OCI-M2 (cell line): ENCODE data around the gene HNF1B.

Experiments
- DNase-seq: peaks from one replicate; lab custom pipeline; 2025; ENCODE audit not compliant: unreplicated experiment; lab: John Stamatoyannopoulos, UW

The HNF1B gene

DNA sequence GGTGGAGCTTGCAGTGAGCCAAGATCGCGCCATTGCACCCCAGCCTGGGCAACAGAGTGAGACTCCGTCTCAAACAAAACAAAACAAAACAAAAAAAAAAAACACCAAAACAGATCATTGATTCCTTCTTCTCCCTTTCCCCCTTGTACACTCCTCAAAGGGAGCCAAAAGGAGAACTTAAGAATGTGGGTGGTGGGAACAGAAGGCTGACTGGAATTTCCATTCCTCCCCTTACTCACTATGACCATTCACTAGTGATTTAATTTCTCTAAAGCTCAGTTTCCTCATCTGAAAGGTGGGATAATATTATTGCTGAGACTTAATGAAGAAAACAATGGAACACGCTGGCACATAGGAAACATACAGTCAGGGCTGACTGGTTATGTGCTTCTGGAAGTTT, 17.1 kb upstream of the HNF1B start:
- DNase-seq: no peak

DNA sequence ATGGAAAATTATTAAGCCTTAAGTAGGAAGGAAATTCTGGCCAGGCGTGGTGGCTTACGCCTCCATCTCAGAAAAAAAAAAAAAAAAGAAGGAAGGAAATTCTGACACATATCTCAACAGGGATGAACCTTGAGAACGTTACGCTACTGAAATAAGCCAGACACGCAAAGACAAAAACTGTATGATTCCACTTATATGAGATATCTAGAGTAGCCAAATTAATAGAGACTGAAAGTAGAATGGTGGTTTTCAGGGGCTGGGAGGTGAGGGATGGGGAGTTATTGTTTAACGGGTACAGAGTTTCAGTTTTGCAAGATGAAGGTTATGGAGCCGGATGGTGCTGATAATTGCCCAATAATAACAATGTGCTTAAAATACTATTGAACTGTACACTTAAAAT, 16.2 kb upstream of the HNF1B start:
- DNase-seq: no peak

DNA sequence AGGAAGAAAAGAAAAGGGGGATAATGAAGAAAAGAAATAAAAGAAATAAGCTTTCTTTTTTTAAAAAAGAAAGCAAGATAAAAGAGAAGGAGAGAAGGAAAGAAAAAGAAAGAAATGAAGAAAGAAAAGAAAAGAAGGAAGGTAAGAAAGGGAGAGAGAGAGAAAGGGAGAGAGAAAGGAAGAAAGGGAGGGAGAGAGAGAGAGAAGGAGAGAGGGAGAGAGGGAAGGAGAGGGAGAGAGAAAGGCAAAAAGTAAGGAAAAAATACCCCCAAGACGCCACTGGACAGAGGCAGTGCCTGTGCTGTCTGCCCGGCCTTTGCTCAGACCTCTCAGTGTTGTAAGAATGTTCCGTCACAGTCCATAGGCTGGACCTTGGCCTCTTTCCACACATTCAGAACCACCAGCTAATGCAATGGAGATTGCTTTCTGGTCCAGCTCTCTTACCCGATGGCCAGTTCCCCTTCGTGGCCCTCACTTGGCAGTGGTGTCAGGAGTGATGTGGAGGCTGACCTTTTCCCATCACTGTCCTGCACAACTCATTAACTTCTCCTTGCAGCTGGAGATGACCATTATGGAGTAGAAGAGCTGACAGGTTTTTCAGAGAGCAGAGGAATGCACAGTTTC, 14.3 kb upstream of the HNF1B start:
- DNase-seq: no peak

DNA sequence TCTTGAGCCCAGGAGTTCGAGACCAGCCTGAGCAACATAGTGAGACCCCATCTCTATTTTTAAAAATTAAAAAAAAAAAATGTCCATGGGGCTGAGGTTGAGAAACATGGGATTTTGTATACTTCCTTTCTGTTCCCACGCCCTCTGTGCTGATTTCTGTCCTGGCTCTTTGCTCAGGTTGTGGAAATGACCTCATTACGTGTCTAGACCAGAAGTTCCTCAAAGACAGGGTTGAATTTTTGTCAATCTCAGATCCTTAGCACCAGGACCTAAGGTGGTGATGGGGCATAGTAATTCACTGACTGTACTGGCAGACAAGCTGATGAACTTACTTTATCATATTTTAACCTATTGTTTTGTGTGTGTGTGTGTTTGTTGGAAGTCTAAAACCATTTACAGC, 11.2 kb upstream of the HNF1B start:
- DNase-seq: no peak

DNA sequence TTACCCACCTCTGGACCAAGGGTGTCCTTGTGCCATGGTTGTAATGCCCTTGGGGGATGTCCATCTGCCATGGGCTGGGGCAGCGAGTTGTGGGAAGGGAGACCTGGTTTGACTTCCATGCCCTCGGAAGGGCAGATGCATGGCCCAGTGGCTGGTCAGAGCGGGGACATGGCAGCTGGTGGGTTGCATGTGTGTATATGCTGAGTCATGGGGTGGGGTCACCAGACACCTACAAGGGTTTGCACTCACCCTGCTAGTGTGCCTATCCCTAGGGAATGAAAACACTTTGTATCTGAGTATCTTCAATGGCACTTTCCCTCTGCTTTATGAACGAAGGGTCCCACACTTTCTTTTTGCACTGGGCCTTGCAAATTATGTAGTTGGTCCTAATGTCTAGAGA, 10.6 kb upstream of the HNF1B start:
- DNase-seq: no peak

DNA sequence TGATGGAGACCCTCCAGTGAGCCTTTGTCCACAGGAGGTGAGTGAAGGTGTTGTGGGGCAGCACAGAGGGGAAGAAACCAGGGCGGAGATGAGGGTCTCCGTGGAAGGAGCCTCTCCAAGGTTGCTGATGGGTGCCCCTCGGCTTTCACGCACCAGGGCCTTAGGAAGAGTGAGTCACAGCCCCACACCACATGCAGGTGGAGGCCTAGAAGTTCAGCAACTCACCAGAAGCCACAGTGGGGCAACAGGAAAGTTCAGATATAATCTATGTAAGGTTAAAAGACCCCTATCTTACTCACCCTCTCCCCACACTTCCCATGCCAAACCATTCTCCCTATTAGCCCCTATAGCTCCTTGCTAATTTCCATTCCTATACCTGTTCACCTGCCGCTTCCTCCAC, 9.5 kb upstream of the HNF1B start:
- DNase-seq: no peak

DNA sequence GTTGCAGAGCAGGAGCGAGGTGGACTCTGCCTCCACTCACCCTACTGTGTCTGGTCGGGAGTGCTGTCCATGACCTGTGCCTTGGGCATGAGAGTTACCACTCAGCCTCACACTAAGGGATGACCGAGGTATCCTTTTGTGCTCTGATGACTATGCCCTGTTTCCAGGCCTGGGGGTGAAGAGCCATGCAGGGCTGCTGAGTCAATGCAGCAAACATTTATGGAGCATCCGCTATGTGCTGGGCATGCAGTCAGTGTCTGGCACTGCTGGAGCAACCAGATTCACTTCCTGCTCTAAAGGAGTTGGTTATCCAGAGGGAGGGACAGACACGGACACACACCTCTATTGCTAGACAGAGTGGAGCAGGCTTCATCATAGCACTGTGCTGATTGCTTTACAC, 7.6 kb upstream of the HNF1B start:
- no peak for DNase-seq

DNA sequence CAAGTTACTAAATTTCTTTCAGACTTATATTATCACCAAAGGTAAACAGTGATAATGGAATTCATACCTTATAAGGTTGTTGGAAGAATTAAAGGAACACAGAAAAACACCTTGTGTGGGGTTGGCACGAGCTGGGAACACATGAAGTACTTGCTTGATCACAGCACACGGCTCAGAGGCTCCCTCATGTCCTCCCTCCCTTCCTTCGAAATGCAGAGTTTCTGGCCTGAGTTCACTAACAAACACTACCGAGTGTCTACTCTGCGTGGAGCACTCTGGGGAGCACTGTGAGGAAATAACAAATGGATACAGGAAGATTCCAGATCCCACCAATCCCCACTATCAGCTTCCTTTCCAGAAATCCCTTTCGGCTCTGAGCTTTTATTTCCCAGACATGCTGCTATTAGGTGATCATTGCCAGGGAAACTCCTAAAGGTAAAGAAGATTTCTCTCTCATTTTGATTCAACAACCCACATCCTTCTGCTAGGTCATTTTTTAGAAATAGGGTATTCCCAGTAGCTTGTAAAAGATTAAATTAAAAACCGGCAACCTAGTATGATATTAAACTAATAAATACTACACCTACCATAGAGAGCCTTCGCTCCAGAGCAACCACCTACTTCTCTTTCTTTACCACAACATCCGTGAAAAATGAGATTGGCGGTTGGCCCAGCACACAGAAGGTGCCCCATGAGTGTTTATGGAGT, 6.1 kb upstream of the HNF1B start:
- DNase-seq: no peak

DNA sequence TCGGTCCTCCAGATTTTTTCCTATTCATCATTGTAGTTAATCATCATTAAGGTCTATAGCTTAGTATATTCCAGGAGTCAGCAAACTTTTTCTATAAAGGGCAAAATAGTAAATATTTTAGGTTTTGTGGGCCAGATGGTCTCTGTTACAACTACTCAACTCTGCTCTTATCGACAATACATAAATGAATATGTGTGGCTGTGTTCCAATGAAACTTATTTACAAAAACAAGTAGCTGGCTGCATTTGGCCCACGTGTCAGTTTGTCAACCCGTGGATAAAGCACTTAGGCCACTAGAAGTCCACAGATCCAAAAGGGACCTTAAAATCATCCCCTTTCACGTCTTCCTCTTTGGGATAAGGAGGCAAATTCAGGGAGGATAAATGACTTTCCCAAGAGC, 5.4 kb upstream of the HNF1B start:
- no peak for DNase-seq

DNA sequence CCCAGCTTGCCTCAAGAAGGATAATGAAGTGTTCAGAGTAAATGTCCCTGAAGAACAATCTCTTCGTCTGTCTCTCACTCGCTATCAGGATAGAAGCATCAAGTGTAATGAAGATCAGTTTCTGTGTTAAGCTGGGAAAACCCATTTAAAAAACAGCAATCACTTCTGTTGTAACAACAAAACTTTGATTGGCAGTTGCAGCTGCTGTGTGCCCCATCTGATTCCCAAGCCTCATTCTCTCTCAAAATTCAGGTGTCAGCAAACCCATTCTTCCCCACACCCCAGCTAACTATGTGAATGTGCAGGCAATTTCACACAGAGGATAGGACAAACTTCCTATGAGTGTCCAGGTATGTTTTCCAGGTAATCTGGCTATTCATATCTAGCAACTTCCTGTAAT, 2.4 kb upstream of the HNF1B start:
- no peak for DNase-seq

DNA sequence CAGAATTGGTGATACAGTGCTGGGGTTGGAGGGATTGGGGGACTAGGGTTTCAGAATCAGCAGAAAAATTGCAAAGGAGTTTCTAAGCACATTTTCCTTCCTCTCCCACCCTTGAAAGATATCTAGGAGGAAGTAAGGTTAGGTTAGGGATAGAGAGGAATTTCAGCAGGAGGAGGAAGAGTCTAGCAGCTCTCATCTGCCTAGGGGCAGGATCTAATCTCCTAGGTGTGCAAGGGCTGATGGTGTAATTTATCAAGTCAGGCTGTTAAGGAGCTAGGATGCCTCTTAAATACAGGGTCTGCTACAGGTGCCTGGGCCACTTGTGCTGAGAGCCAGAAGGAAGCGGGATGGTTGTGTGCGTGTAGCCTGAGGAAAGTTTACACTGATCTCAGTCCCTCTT, 1.8 kb upstream of the HNF1B start:
- no peak for DNase-seq

DNA sequence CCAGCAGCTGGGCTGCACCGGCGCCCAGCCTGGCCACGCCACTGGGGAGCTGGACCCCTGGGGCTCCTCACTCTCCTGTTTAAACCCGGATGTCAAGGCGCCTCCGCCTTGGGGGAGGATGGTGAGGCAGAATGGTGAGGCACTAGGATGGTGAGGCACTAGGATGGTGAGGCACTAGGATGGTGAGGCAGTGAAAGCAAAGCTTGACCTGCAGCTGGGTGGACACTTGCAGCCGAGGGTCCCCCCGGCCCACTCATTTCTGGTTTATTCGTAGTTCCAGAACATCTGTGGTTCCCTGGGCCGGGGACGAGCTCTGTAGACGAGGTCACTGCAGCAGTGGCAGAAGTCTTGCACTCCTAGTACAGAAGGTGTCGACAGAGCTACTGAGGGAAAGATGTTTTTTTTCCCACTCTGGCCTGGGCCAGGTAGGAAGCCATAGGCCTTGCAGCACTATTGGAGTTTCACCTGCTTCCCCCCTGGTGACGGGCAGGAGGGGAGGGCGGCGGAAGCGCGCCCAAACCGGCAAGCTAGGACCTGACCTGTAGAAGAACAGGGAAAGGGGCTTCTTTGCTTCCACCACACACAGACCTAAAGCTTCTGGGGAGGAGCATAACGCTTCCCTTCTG, 1.1 kb upstream of the HNF1B start:
- DNase-seq: no peak

DNA sequence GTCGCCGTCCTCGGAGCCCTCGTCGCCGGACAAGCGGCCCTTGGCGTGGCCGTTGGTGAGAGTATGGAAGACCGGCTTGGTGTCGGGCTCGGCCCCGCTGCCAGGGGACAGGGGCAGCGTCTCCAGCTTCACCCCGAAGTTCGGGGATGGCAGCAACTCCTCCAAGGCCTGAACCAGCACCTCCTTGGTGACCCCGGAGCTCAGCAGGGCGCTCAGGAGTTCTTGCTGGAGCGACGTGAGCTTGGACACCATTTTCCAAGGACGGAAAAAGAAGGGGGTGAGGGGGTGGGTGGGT, 279 bp downstream of the HNF1B start:
- no peak for DNase-seq

DNA sequence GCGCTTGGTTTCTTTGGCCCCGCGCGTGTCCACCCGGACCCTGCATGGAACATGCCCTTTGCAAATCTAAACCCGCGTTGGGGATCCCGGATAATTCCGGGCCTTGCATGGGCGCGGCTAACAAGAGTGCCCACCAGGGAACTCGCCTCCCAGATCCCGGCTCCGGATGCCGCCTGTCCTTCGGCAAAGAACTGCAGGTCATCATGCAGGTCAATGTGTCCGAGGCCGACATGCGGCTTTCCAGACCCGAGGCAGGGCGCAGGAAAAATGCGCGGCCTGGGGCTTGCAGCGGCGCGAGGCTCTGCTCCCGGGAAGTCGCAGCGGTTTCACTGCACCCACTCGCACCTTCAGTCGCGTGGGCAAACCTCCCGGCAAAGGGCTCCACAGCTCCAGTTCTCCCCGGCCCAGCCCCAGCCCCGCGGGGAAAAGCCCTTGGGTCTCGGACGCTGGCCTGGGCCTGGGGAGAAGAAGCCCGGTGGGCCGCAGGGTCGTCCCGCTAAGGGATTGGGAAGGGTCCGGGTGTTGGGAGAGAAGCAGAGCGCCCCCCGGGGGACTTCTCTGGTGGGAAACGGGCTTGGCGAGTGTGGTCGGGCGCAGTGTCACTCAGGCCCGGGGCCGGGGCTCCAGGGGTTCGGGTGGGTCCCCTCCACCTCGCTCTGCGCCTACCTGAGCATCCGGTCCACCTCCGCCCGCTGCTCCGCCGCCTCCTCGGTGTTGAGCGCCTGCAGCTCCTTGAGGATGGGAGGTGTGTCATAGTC, 805 bp downstream of the HNF1B start:
- no peak for DNase-seq

DNA sequence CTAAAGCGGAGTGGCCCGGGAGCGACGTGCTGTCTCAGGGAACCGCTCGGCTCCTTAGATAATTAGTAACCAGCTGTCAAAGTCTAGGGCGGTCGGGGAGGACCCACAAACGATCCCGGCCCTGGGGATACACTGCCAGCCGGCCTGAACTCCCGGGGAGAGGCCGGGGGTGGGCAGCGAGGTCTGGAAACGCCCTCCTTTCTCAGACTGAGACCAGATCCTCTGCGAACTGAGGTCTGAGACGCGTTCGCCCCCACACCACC, 1.3 kb downstream of the HNF1B start:
- no peak for DNase-seq

DNA sequence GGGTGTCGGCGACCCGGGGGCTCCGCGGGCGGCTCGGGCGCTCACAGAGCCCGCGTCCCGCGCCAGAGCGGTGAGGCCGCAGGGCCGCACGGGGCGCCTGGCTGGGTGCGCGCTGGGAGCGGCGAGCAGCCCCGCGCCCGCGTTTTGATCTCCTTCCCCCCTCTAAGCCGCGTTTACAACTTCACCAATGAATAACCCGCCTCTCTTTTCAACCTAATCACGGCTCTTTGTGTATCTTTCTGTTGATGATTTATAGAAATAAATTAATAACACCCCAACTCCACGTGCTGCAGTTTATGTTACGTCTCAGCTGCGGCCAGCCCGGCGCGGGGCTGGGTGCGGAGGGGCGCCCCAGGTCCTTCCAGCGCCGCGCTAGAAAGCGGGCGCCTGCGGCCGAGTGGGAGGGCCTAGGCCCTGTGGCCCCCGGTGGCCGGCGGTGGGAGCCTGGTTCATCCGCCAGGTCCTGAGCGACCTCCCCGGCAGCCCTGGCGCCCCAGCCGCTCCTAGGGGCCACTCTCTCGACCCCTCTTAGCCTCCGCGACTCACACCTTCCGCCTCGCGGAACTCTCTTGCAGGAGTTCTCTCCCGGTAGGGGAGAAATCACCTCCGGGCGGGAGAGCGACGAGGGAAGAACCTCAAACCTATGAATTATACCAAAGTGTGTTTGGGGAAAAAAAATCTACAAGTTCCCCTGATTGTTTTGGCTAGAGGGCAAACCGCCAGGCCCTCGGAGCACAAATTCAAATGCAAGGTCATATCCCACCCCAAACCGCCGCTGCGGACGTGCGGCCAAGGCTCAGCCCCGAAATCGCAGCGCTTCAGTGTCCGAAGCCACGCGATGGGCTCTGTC, 1.9 kb downstream of the HNF1B start:
- no peak for DNase-seq

DNA sequence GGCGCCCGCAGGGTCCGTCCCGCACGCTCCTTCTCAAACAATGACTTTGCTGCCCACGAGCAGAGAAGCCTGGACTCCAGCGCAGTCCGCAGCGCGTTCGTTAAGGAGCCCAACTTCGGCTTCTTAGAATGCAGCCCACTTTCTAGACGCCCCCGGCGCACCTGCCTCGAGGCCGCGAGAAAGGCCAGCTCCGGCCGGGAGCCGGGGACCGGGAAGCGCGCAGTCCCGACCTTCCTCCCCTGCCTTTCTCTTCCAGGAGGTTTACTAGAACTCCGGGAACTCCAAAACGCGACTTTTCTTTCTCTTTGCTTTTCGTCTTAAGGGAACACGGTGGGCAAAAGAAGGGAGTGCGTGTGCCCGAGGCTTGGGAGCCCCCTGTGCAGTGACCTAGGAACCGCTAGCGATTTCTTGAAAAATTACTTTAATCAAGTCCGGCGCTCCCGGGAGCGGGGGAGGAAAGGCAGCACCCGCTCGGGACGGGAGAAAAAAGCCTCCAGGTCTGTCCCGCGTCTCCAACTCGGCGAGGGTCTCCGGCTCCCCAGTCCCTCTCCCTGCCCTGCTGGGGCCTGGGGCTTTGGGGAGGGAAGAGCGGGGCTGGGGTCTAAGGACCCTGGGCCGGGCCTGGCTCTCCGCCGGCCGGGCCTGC, 2.6 kb downstream of the HNF1B start:
- no peak for DNase-seq

DNA sequence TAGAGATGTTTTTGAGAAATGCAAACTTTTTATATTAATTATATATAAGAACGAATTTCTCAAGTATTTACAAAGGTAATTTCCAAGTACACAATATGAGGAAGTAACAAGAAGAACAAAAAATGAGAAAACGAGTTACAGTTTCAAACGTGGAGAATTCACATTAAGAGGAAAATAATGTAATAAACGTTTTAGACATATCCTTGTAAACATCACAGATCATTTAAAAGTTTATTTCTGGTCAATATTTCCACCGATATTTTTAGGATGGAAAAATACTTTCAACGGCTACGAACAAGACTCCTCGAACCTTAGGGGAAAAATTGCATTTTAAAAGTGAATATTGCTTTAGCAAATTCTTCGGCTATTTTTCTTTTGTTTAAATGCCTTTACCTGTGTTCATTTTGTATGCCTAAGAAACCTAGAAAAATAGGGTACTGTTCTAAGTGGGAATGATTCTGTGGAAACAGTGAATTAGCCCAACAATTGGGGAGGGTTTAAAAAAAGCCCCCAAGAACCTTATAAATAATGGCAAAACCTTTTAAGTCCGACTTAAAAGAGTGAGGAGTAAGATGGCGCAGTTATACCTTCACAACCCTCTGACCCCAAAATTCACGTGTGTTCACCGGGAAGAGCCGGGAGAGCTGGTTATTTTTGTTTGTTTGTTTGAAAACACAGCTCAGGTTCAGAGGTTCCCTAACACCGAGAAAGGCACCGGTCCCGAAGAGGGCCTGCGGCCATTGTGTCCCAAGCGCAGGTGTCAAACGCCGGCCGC, 3.3 kb downstream of the HNF1B start:
- DNase-seq: no peak

DNA sequence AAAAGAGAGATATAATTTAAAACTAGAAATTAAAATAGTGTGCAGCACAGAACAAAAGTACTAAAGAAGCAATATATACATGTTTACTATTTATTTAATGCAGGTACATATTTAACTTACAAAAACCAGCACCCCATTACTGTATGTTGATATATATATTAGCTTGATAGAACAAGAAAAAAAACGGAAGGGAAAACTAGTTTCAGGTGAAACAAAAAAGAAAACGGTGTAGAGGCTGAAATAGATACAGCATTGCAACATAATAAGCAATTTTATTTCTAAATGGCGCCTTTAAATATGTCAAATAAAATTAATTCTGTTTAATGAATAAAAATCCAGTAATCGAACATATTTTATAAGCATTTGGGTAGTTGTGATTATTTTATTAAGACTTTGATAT, 3.9 kb downstream of the HNF1B start:
- no peak for DNase-seq

DNA sequence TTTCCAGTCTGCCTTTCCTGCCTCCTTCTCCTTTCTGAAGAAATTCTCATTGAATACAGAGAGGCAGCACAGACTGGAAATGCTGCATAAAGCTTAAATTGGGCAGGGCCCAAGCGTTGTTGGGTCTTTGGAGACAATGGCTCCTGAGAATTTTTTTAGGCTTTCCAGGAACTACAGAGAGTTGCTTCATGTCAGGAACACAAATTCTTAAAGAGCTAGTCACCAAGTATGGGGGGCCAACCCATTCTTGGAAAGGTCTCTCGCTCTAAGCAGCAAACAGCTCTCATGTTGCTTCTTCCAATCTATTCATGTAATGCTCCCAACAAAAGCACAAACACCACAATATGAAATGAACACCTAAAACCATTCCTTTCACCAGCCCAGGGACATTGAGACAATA, 6.9 kb downstream of the HNF1B start:
- no peak for DNase-seq
